Choroid plexus epithelial cell (primary cell): ENCODE results near the gene STK10.
"Not testable (repeated sequence)": the region's sequence is repeated elsewhere in the genome, so short reads cannot be mapped to it uniquely, and the experiment has no call there.

Experiments
- DNase-seq: peaks from one replicate; pipeline ENCODE4 v3.0.0-alpha.2; 2010; ENCODE audit warnings: low read depth
- H3K4me3 ChIP-seq: 2 replicates; pipeline ENCODE4 v1.5.1; 2011; ENCODE audit warnings: low read depth, mild to moderate bottlenecking, control low read depth, low read length, moderate library complexity
- TF ChIP-seq, protein P1 (sequence below): conservative IDR thresholded peaks from 2 replicates; pipeline ENCODE4 v1.5.1; 2011; ENCODE audit warnings: low read depth, mild to moderate bottlenecking, control low read depth, inconsistent platforms, low read length, moderate library complexity

Gene STK10

DNA sequence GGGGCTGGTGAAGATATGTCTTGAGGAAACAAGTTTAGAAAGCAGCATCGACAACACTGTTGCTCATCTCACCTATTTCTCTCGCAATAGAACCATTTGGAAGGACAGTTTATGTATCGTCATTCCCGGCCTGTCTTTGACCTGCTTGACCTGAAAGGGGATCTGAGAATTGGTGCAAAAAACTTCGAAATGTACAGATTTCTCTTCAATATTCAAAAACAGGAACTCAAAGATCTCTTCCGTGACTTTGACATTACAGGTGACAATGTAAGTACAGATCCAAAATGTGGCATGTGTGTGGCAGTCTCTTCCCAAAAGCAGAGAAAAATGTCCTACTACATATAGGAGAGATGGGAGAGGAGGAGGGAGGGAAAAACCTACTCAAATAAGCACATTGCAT is 12.5 kb upstream of the STK10 start:
- no peak for DNase-seq
- H3K4me3 ChIP-seq = no peak overlapping the region
- TF ChIP-seq, protein P1, sequence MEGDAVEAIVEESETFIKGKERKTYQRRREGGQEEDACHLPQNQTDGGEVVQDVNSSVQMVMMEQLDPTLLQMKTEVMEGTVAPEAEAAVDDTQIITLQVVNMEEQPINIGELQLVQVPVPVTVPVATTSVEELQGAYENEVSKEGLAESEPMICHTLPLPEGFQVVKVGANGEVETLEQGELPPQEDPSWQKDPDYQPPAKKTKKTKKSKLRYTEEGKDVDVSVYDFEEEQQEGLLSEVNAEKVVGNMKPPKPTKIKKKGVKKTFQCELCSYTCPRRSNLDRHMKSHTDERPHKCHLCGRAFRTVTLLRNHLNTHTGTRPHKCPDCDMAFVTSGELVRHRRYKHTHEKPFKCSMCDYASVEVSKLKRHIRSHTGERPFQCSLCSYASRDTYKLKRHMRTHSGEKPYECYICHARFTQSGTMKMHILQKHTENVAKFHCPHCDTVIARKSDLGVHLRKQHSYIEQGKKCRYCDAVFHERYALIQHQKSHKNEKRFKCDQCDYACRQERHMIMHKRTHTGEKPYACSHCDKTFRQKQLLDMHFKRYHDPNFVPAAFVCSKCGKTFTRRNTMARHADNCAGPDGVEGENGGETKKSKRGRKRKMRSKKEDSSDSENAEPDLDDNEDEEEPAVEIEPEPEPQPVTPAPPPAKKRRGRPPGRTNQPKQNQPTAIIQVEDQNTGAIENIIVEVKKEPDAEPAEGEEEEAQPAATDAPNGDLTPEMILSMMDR = no peak

DNA sequence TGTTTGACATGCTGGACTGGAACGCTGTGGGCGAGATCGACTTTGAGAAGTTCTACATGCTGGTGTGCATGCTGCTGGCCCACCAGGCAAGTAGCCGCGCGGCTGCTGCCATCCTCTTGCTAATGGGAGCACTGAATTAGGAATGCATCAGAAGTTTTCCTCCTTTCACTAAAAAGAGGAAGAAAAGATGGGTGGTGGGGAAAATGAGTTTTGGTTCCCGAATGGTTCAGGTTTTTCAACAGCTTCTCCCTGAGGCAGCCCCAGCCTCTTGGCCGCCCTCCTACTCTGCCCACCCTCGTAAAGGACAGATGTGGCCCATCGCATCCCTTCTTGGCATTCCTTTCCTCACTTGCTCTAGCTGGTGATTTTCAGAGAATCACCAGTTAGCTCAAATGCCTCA is 11.4 kb upstream of the STK10 start:
- no peak overlapping the region for H3K4me3 ChIP-seq
- TF ChIP-seq, protein P1 = no peak
- no peak for DNase-seq

DNA sequence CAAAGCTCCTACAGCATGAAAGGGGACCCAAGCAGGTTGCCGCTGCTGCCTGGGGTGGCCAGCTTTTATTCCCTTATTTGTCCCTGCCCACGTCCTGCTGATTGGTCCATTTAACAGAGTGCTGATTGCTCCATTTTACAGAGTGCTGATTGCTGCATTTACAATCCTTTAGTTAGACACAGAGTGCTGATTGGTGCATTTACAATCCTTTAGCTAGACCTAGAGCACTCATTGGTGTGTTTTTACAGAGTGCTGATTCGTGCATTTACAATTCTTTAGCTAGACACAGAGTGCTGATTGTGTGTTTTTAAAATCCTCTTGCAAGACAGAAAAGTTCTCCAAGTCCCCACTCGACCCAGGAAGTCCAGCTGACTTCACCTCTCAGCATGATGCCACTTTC is 9.8 kb upstream of the STK10 start:
- not testable (repeated sequence) for H3K4me3 ChIP-seq, DNase-seq

DNA sequence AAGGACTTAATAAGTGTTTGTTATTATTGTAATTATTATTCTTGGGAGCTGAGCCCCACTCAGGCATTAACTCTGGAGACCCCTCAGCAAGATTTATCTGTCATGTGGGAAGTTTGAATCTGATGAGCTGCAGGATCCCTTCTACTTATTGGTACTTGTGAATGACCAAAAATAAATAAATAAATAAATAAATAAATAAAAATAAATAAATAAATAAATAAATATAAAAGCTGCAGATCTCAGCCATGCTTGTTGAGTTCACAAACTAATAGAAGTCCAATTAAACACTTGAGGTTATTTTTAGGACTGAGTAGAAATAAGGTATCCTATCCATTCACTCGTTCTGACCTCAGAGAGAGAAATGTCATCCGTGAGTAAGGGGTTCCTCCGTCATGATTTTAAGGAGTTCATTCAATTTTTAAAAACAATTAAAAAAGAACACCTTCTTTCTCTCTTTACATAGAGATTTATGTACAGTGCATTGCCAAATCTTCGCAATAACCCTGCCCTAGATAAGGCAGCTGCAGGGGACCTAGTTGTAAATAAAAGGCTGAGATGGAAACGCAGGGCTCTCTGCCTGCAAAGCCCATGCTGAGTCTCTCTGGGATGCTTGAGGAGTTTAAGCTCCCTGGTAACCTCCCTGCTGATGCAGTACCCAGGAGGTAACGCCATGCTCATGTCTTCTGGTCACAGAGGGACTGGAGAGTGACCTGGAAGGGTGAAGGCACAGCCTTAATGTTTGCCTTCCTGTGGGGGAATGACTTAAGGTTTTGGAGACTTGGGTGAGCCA is 7.2 kb upstream of the STK10 start:
- H3K4me3 ChIP-seq = no peak overlapping the region
- TF ChIP-seq, protein P1 = no peak

DNA sequence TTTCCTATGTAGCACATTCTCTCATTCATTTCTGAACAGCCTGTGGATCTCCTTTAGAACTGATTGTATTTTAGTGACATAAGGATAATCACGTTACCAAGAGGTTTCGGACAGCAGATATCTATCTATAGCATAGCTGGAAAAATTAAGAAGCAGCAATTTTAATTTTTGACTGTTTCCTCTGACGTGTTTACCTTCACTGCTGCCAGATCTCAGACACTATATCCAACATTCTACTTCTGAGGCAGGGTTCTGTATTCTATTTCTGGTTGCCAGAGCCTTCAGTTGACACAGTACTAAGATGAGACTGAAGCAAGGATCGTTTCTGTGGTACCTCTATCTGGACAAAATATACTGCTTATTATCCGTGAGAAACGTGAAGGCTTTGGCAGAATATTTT is 5.8 kb upstream of the STK10 start, which contains the start of gene EFCAB9:
Gene EFCAB9, plus strand, starts transcription at position 301 of the 400 bp plus-strand sequence. Its CDS starts 1 bp downstream, at position 302.
- TF ChIP-seq, protein P1 = no peak
- H3K4me3 ChIP-seq = no peak within 1 kb of the TSS
- no peak for DNase-seq

More for the DNA sequence above, 7.2 kb upstream of the STK10 start:
- DNase-seq = peak; percentile 55

DNA sequence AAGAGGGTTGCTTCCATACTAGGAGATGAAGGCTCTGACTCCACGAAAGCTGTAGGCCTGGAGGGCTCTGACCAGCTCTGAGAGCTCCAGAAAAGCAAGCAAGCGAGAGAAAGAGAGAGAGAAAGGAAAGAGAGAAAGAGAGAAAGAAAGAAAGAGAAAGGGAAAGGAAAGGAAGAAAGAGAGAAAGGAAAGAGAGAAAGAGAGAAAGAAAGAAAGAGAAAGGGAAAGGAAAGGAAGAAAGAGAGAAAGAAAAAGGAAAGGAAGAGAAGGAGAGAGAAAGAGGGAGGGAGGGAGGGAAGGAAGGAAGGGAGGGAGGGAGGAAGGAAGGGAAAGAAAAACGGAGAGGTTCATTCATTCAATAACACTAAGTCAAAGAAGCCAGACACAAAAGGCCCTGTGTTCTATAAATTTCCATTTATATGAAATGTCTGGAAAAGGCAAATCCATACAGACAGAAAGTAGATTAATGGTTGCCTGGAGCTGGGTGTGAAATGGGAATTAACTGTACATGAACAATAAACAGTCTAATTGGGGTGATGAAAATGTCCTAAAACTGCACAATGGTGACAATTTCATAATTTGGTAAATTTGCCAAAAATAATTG is 1.8 kb upstream of the STK10 start:
- no peak for DNase-seq
- peak overlapping the region; percentile 34 for H3K4me3 ChIP-seq
- TF ChIP-seq, protein P1 = no peak

DNA sequence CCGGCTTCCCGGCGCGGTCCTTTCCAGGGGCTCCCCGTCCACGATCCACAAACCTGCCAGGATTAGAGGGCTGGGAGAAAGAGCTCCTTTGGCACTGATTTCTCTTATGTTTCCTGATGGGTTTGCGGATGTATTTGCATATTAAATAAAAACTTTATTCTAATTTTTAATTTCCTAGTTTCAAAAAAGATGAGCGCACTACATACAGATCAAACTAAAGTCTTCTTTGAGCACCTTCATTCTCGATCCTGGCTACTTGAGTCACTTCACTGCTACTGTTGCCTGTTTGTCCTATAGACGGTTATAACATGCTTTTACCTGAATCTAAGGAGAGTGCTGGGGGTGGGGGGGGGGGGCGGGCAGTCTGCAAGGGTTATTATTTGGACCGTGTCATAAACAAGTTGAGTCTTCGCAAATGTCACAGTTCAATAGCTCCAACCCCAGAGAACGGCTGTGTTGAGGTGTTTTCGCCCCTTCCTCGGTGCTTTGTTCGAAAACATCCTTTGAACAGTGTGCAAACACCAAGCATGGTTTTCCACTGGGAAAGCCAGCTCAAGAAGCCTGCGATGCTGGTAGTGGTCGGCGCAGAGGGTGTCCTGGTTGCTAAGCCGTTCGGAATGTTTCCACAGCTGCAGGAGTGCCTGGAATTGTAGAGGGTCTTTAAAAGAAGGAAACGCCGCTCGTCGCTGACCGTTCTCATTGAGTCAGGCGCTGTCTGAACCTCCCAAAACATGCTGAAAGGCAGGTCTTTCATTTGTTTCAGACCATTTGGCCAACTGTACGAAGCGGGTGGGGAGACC is 1.1 kb upstream of the STK10 start:
- peak; percentile 73 for DNase-seq
- H3K4me3 ChIP-seq = peak overlapping the region; percentile 95
- TF ChIP-seq, protein P1 = no peak
